Measurements from ENCODE around the gene SLIT3.

Gene SLIT3

GRCh38 chr5:169127431-169127830 is 173.5 kb downstream of the SLIT3 start:
- Histone ChIP-seq H3K9me3 (ENCODE audit: control insufficient read depth in 2 of 2, low read length in 2 of 2) (no peaks in the 10 kb centered on the region), H3K27me3 (ENCODE audit: control insufficient read depth in 1 of 2, insufficient read depth in 2 of 2, low read length in 2 of 2) (no peaks in the 10 kb centered on the region), H3K36me3 (ENCODE audit: control insufficient read depth in 2 of 2, insufficient read depth in 2 of 2, low read length in 2 of 2) (no peaks in the 10 kb centered on the region), H3K9ac (ENCODE audit: low read length in 2 of 2) (no peak overlapping the region), H3K4me1 (ENCODE audit: control insufficient read depth, insufficient read depth, low read length) (peaks cover 5% of the 10 kb centered on the region), H3K27ac (ENCODE audit: low read length) (no peak overlapping the region), H3K4me3 (ENCODE audit: low read length in 2 of 2) (no peak overlapping the region)

GRCh38 chr5:169126481-169127021 is 174.4 kb downstream of the SLIT3 start:
- Histone ChIP-seq H3K4me1 (ENCODE audit: control insufficient read depth, insufficient read depth, low read length) (peaks cover 5% of the 10 kb centered on the region), H3K36me3 (ENCODE audit: control insufficient read depth in 2 of 2, insufficient read depth in 2 of 2, low read length in 2 of 2) (no peaks in the 10 kb centered on the region), H3K27ac (ENCODE audit: low read length) (no peak overlapping the region), H3K27me3 (ENCODE audit: control insufficient read depth in 1 of 2, insufficient read depth in 2 of 2, low read length in 2 of 2) (no peaks in the 10 kb centered on the region), H3K4me3 (ENCODE audit: low read length in 2 of 2) (no peak overlapping the region), H3K9ac (ENCODE audit: low read length in 2 of 2) (no peak overlapping the region), H3K9me3 (ENCODE audit: control insufficient read depth in 2 of 2, low read length in 2 of 2) (no peaks in the 10 kb centered on the region)

GRCh38 chr5:169125571-169125970 is 175.4 kb downstream of the SLIT3 start:
- Histone ChIP-seq H3K9me3 (ENCODE audit: control insufficient read depth in 2 of 2, low read length in 2 of 2) (no peaks in the 10 kb centered on the region), H3K27me3 (ENCODE audit: control insufficient read depth in 1 of 2, insufficient read depth in 2 of 2, low read length in 2 of 2) (no peaks in the 10 kb centered on the region), H3K36me3 (ENCODE audit: control insufficient read depth in 2 of 2, insufficient read depth in 2 of 2, low read length in 2 of 2) (no peaks in the 10 kb centered on the region), H3K4me3 (ENCODE audit: low read length in 2 of 2) (no peak overlapping the region), H3K27ac (ENCODE audit: low read length) (no peak overlapping the region), H3K9ac (ENCODE audit: low read length in 2 of 2) (no peak overlapping the region), H3K4me1 (ENCODE audit: control insufficient read depth, insufficient read depth, low read length) (peaks cover 5% of the 10 kb centered on the region)

GRCh38 chr5:169122951-169123350 is 178.0 kb downstream of the SLIT3 start:
- no peaks in the 10 kb centered on the region for H3K36me3 ChIP-seq (ENCODE audit: control insufficient read depth in 2 of 2, insufficient read depth in 2 of 2, low read length in 2 of 2)
- H3K27ac ChIP-seq (ENCODE audit: low read length): no peak overlapping the region
- H3K9ac ChIP-seq (ENCODE audit: low read length in 2 of 2): no peak overlapping the region
- H3K27me3 ChIP-seq (ENCODE audit: control insufficient read depth in 1 of 2, insufficient read depth in 2 of 2, low read length in 2 of 2): no peaks in the 10 kb centered on the region
- H3K4me1 ChIP-seq (ENCODE audit: control insufficient read depth, insufficient read depth, low read length): peaks cover 5% of the 10 kb centered on the region
- no peak overlapping the region for H3K4me3 ChIP-seq (ENCODE audit: low read length in 2 of 2)
- no peaks in the 10 kb centered on the region for H3K9me3 ChIP-seq (ENCODE audit: control insufficient read depth in 2 of 2, low read length in 2 of 2)

GRCh38 chr5:169121630-169122420 is 179.1 kb downstream of the SLIT3 start:
- no peak overlapping the region for H3K4me3 ChIP-seq (ENCODE audit: low read length in 2 of 2)
- H3K4me1 ChIP-seq (ENCODE audit: control insufficient read depth, insufficient read depth, low read length): peaks cover 5% of the 10 kb centered on the region
- H3K27ac ChIP-seq (ENCODE audit: low read length): no peak overlapping the region
- H3K27me3 ChIP-seq (ENCODE audit: control insufficient read depth in 1 of 2, insufficient read depth in 2 of 2, low read length in 2 of 2): no peaks in the 10 kb centered on the region
- H3K36me3 ChIP-seq (ENCODE audit: control insufficient read depth in 2 of 2, insufficient read depth in 2 of 2, low read length in 2 of 2): no peaks in the 10 kb centered on the region
- no peaks in the 10 kb centered on the region for H3K9me3 ChIP-seq (ENCODE audit: control insufficient read depth in 2 of 2, low read length in 2 of 2)
- no peak overlapping the region for H3K9ac ChIP-seq (ENCODE audit: low read length in 2 of 2)

GRCh38 chr5:169119288-169120048 is 181.5 kb downstream of the SLIT3 start:
- Histone ChIP-seq H3K36me3 (ENCODE audit: control insufficient read depth in 2 of 2, insufficient read depth in 2 of 2, low read length in 2 of 2) (no peaks in the 10 kb centered on the region), H3K9me3 (ENCODE audit: control insufficient read depth in 2 of 2, low read length in 2 of 2) (no peaks in the 10 kb centered on the region), H3K27ac (ENCODE audit: low read length) (no peak overlapping the region), H3K27me3 (ENCODE audit: control insufficient read depth in 1 of 2, insufficient read depth in 2 of 2, low read length in 2 of 2) (no peaks in the 10 kb centered on the region), H3K4me3 (ENCODE audit: low read length in 2 of 2) (no peak overlapping the region), H3K9ac (ENCODE audit: low read length in 2 of 2) (no peak overlapping the region), H3K4me1 (ENCODE audit: control insufficient read depth, insufficient read depth, low read length) (peaks cover 3% of the 10 kb centered on the region)

- Histone ChIP-seq H3K9ac (ENCODE audit: low read length in 2 of 2) (no peak overlapping the region), H3K36me3 (ENCODE audit: control insufficient read depth in 2 of 2, insufficient read depth in 2 of 2, low read length in 2 of 2) (no peaks in the 10 kb centered on the region), H3K4me3 (ENCODE audit: low read length in 2 of 2) (no peak overlapping the region), H3K4me1 (ENCODE audit: control insufficient read depth, insufficient read depth, low read length) (peaks cover 3% of the 10 kb centered on the region), H3K27me3 (ENCODE audit: control insufficient read depth in 1 of 2, insufficient read depth in 2 of 2, low read length in 2 of 2) (no peaks in the 10 kb centered on the region), H3K27ac (ENCODE audit: low read length) (no peak overlapping the region), H3K9me3 (ENCODE audit: control insufficient read depth in 2 of 2, low read length in 2 of 2) (no peaks in the 10 kb centered on the region)
These were observed 183.9 kb downstream of the SLIT3 start for GRCh38 chr5:169116961-169117461.

GRCh38 chr5:169115461-169116124 is 185.3 kb downstream of the SLIT3 start:
- Histone ChIP-seq H3K9me3 (ENCODE audit: control insufficient read depth in 2 of 2, low read length in 2 of 2) (no peaks in the 10 kb centered on the region), H3K36me3 (ENCODE audit: control insufficient read depth in 2 of 2, insufficient read depth in 2 of 2, low read length in 2 of 2) (no peaks in the 10 kb centered on the region), H3K9ac (ENCODE audit: low read length in 2 of 2) (no peak overlapping the region), H3K4me1 (ENCODE audit: control insufficient read depth, insufficient read depth, low read length) (peaks cover 3% of the 10 kb centered on the region), H3K27me3 (ENCODE audit: control insufficient read depth in 1 of 2, insufficient read depth in 2 of 2, low read length in 2 of 2) (no peaks in the 10 kb centered on the region), H3K27ac (ENCODE audit: low read length) (no peak overlapping the region), H3K4me3 (ENCODE audit: low read length in 2 of 2) (no peak overlapping the region)

GRCh38 chr5:169114466-169115065 is 186.4 kb downstream of the SLIT3 start:
- Histone ChIP-seq H3K9ac (ENCODE audit: low read length in 2 of 2) (no peak overlapping the region), H3K4me3 (ENCODE audit: low read length in 2 of 2) (no peak overlapping the region), H3K9me3 (ENCODE audit: control insufficient read depth in 2 of 2, low read length in 2 of 2) (peaks cover 0 to 2% of the 10 kb centered on the region in 2 donors), H3K27me3 (ENCODE audit: control insufficient read depth in 1 of 2, insufficient read depth in 2 of 2, low read length in 2 of 2) (no peaks in the 10 kb centered on the region), H3K36me3 (ENCODE audit: control insufficient read depth in 2 of 2, insufficient read depth in 2 of 2, low read length in 2 of 2) (no peaks in the 10 kb centered on the region), H3K27ac (ENCODE audit: low read length) (no peak overlapping the region), H3K4me1 (ENCODE audit: control insufficient read depth, insufficient read depth, low read length) (peaks cover 3% of the 10 kb centered on the region)

GRCh38 chr5:169112016-169112415 is 188.9 kb downstream of the SLIT3 start:
- no peak overlapping the region for H3K27ac ChIP-seq (ENCODE audit: low read length)
- H3K27me3 ChIP-seq (ENCODE audit: control insufficient read depth in 1 of 2, insufficient read depth in 2 of 2, low read length in 2 of 2): no peaks in the 10 kb centered on the region
- peaks cover 0 to 4% of the 10 kb centered on the region in 2 donors for H3K36me3 ChIP-seq (ENCODE audit: control insufficient read depth in 2 of 2, insufficient read depth in 2 of 2, low read length in 2 of 2)
- H3K4me3 ChIP-seq (ENCODE audit: low read length in 2 of 2): no peak overlapping the region
- peaks cover 3% of the 10 kb centered on the region for H3K4me1 ChIP-seq (ENCODE audit: control insufficient read depth, insufficient read depth, low read length)
- H3K9ac ChIP-seq (ENCODE audit: low read length in 2 of 2): no peak overlapping the region
- H3K9me3 ChIP-seq (ENCODE audit: control insufficient read depth in 2 of 2, low read length in 2 of 2): peaks cover 0 to 7% of the 10 kb centered on the region in 2 donors

Data from stomach smooth muscle (tissue), 2 donors.